Measurements from ENCODE around the gene CNTNAP4. TPM values are rescaled to one million over a fixed set of nuclear protein-coding genes. Genes with fewer than 3 reads are reported as not detected.

Gene CNTNAP4
- total and polyA plus RNA-seq, 2 of the 4 experiments (the other 2 are of a cell fraction) = not detected

DNA sequence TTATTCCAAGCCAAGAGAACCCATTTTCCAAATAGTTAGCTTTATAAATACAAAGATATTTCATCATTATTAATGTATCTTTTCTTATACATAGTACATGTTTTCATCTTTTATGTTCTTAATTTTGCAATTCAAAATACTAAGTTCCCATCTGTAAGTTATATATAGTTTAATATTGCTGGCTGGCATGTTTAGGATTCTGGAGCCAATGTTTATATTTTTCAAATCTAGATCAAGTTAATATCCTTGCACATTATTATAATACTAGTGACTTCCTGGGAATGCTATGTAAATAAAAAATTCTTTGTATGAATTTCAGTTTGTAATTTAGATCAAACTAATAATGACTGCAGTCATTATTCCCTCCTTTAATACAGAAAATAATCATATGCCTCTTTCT lies 189.7 kb downstream of the CNTNAP4 start:
- CTCF ChIA-PET = no interaction called here
- Histone ChIP-seq H3K36me3 (ENCODE audit: control insufficient read depth, insufficient read depth, low read length) (no peaks in the 10 kb centered on the region), H3K9me1 (ENCODE audit: insufficient read depth, low read length) (no peaks in the 10 kb centered on the region), H4K91ac (ENCODE audit: insufficient read depth, low read depth, low read length) (no peak overlapping the region), H3K79me1 (ENCODE audit: low read depth in 1 of 2, low read length in 2 of 2) (no peaks in the 10 kb centered on the region), H4K5ac (ENCODE audit: low read depth, low read length) (no peak overlapping the region), H3K4me1 (ENCODE audit: control insufficient read depth, insufficient read depth, low read length) (no peaks in the 10 kb centered on the region), H3K4me2 (ENCODE audit: low read depth, low read length) (no peak overlapping the region), H4K8ac (ENCODE audit: low read depth in 2 of 2, low read length in 2 of 2) (no peak overlapping the region), H4K20me1 (ENCODE audit: insufficient read depth, low read length) (no peaks in the 10 kb centered on the region), H3K27ac (ENCODE audit: insufficient read depth, low read length) (no peak overlapping the region), H3K27me3 (ENCODE audit: control insufficient read depth, insufficient read depth, low read length) (no peaks in the 10 kb centered on the region), H3K4ac (ENCODE audit: low read depth, low read length) (no peak overlapping the region), H2AK5ac (ENCODE audit: low read depth, low read length) (no peak overlapping the region), H2AK9ac (replicated peaks; ENCODE audit: low read depth, low read length, poor library complexity) (no peak overlapping the region), H2BK15ac (ENCODE audit: low read depth, low read length) (no peak overlapping the region), H3K14ac (replicated peaks; ENCODE audit: low read depth, low read length) (no peak overlapping the region), H2BK20ac (ENCODE audit: low read depth, low read length) (no peak overlapping the region), H2BK5ac (ENCODE audit: low read depth, low read length, poor library complexity, severe bottlenecking) (no peak overlapping the region), H3K9ac (ENCODE audit: low read depth, low read length) (no peak overlapping the region), H2AFZ (replicated peaks; ENCODE audit: low read length, poor library complexity) (no peak overlapping the region), H3K4me3 (ENCODE audit: insufficient read depth, low read depth, low read length) (no peak overlapping the region), H3K9me3 (ENCODE audit: control insufficient read depth, insufficient read depth, low read length) (peaks cover 2% of the 10 kb centered on the region), H3K23ac (ENCODE audit: low read depth, low read length) (no peak overlapping the region), H2BK120ac (ENCODE audit: low read depth, low read length) (no peak overlapping the region), H3K56ac (ENCODE audit: extremely low read depth, insufficient read depth, low read length) (no peak overlapping the region), H3K18ac (ENCODE audit: low read depth, low read length) (no peak overlapping the region)
- no peak for ATAC-seq (ENCODE audit: low read depth)
- intact Hi-C loops (cut with micrococcal nuclease) (loop anchor here (5.0 kb wide), 1 partner anchor 185 kb away; no protein-coding TSS in a partner anchor), dilution Hi-C loops (cut with HindIII; ENCODE audit: low sequenced_read_pairs, unreplicated experiment) (no loop called here), in situ Hi-C loops (cut with MboI; ENCODE audit: low sequenced_read_pairs) (no loop called here)
- POLR2A ChIA-PET (ENCODE audit: unreplicated experiment) = no interaction called here
- no peak for DNase-seq
- BruUV-seq (replicated peaks) = no TSS peak
- no peak for TF ChIP-seq POLR2A (IDR thresholded peaks at IDR 0.05; ENCODE audit: low read depth, low read length)
- TF ChIP-seq RAD21 (IDR thresholded peaks at IDR 0.05; ENCODE audit: low read length) = no peak
- no peak for TF ChIP-seq SMC3 (IDR thresholded peaks at IDR 0.05; ENCODE audit: low read depth, low read length)
- TF ChIP-seq RCOR1 (IDR thresholded peaks at IDR 0.05; ENCODE audit: insufficient replicate concordance, low read length) = no peak
- no peak for TF ChIP-seq MXI1 (IDR thresholded peaks at IDR 0.05; ENCODE audit: borderline replicate concordance, low read depth, low read length)
- TF ChIP-seq, protein P1, sequence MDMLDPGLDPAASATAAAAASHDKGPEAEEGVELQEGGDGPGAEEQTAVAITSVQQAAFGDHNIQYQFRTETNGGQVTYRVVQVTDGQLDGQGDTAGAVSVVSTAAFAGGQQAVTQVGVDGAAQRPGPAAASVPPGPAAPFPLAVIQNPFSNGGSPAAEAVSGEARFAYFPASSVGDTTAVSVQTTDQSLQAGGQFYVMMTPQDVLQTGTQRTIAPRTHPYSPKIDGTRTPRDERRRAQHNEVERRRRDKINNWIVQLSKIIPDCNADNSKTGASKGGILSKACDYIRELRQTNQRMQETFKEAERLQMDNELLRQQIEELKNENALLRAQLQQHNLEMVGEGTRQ (IDR thresholded peaks at IDR 0.05; ENCODE audit: low read depth, low read length) = no peak
- TF ChIP-seq, protein P2, sequence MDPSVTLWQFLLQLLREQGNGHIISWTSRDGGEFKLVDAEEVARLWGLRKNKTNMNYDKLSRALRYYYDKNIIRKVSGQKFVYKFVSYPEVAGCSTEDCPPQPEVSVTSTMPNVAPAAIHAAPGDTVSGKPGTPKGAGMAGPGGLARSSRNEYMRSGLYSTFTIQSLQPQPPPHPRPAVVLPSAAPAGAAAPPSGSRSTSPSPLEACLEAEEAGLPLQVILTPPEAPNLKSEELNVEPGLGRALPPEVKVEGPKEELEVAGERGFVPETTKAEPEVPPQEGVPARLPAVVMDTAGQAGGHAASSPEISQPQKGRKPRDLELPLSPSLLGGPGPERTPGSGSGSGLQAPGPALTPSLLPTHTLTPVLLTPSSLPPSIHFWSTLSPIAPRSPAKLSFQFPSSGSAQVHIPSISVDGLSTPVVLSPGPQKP (IDR thresholded peaks at IDR 0.05; ENCODE audit: borderline replicate concordance, low read depth, low read length) = no peak
- no peak for TF ChIP-seq CEBPB (IDR thresholded peaks at IDR 0.05; ENCODE audit: low read depth, low read length)
- TF ChIP-seq MAZ (IDR thresholded peaks at IDR 0.05; ENCODE audit: borderline replicate concordance, low read depth, low read length) = no peak
- TF ChIP-seq CHD1 (IDR thresholded peaks at IDR 0.05; ENCODE audit: low read depth, low read length) = no peak
- TF ChIP-seq MAFK (IDR thresholded peaks at IDR 0.05; ENCODE audit: low read depth, low read length) = no peak
- no peak for TF ChIP-seq FOS (IDR thresholded peaks at IDR 0.05; ENCODE audit: low read depth, low read length)
- no peak for TF ChIP-seq BHLHE40 (IDR thresholded peaks at IDR 0.05; ENCODE audit: low read depth, low read length)
- TF ChIP-seq NFE2L2 (IDR thresholded peaks at IDR 0.05; ENCODE audit: low read depth, low read length) = no peak
- TF ChIP-seq RFX5 (IDR thresholded peaks at IDR 0.05; ENCODE audit: low read depth, low read length) = no peak
- TF ChIP-seq, protein P3, sequence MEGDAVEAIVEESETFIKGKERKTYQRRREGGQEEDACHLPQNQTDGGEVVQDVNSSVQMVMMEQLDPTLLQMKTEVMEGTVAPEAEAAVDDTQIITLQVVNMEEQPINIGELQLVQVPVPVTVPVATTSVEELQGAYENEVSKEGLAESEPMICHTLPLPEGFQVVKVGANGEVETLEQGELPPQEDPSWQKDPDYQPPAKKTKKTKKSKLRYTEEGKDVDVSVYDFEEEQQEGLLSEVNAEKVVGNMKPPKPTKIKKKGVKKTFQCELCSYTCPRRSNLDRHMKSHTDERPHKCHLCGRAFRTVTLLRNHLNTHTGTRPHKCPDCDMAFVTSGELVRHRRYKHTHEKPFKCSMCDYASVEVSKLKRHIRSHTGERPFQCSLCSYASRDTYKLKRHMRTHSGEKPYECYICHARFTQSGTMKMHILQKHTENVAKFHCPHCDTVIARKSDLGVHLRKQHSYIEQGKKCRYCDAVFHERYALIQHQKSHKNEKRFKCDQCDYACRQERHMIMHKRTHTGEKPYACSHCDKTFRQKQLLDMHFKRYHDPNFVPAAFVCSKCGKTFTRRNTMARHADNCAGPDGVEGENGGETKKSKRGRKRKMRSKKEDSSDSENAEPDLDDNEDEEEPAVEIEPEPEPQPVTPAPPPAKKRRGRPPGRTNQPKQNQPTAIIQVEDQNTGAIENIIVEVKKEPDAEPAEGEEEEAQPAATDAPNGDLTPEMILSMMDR (conservative IDR thresholded peaks at IDR 0.05; ENCODE audit: low read depth, low read length) = no peak
